NCI-H146 (cell line): ENCODE measurements around the gene HHIP.
A peak's percentile ranks its signal among the peaks of the same experiment; 100 is the strongest.

Experiments used
- DNase-seq: peaks from one replicate; lab custom pipeline; 2025; lab: John Stamatoyannopoulos, UW

Gene HHIP

GRCh38 chr4:144655491-144655890 lies 9.5 kb downstream of the HHIP start:
- DNase-seq = peak; percentile 18

- DNase-seq = no peak
These were observed 10.9 kb downstream of the HHIP start for GRCh38 chr4:144656850-144657249.

- no peak for DNase-seq
These were observed 12.1 kb downstream of the HHIP start for GRCh38 chr4:144658015-144658567.

GRCh38 chr4:144658903-144659302 lies 12.9 kb downstream of the HHIP start:
- no peak for DNase-seq

GRCh38 chr4:144659447-144659846 lies 13.5 kb downstream of the HHIP start:
- no peak for DNase-seq

GRCh38 chr4:144663834-144664475 lies 18.0 kb downstream of the HHIP start:
- DNase-seq = no peak

- no peak for DNase-seq
These were observed 20.7 kb downstream of the HHIP start for GRCh38 chr4:144666539-144667175.

GRCh38 chr4:144667500-144667899 lies 21.5 kb downstream of the HHIP start:
- no peak for DNase-seq

GRCh38 chr4:144670776-144671175 lies 24.8 kb downstream of the HHIP start:
- no peak for DNase-seq

- no peak for DNase-seq
These were observed 28.8 kb downstream of the HHIP start for GRCh38 chr4:144674711-144675110.

GRCh38 chr4:144681806-144682205 lies 35.9 kb downstream of the HHIP start:
- no peak for DNase-seq

- no peak for DNase-seq
These were observed 37.6 kb downstream of the HHIP start for GRCh38 chr4:144683516-144683915.

GRCh38 chr4:144685911-144686310 lies 40.0 kb downstream of the HHIP start:
- DNase-seq = no peak

- no peak for DNase-seq
These were observed 41.0 kb downstream of the HHIP start for GRCh38 chr4:144686921-144687320.

GRCh38 chr4:144687466-144687865 lies 41.5 kb downstream of the HHIP start:
- DNase-seq = no peak

- no peak for DNase-seq
These were observed 42.1 kb downstream of the HHIP start for GRCh38 chr4:144688035-144688569.

GRCh38 chr4:144689125-144689524 lies 43.2 kb downstream of the HHIP start:
- DNase-seq = no peak

- no peak for DNase-seq
These were observed 49.8 kb downstream of the HHIP start for GRCh38 chr4:144695721-144696120.

GRCh38 chr4:144696376-144696775 lies 50.4 kb downstream of the HHIP start:
- no peak for DNase-seq

GRCh38 chr4:144699565-144699964 lies 53.6 kb downstream of the HHIP start:
- DNase-seq = no peak

GRCh38 chr4:144701683-144702233 lies 55.8 kb downstream of the HHIP start:
- DNase-seq = no peak

GRCh38 chr4:144703494-144703893 lies 57.5 kb downstream of the HHIP start:
- no peak for DNase-seq
